Keratinocyte (primary cell): Measurements from ENCODE around the gene CAMK2D. TPM values are rescaled to one million over a fixed set of nuclear protein-coding genes. Genes with fewer than 3 reads are reported as not detected.
A peak's percentile ranks its signal among the peaks of the same experiment; 100 is the strongest.

ENCODE experiments used
- DNase-seq: peaks from one replicate; pipeline ENCODE4 v3.0.0-alpha.2; 2011; ENCODE audit warnings: low read depth, missing footprints, low spot score
- FAIRE-seq: peaks from 2 replicates; lab custom pipeline; 2011; peaks lifted over from hg19 to GRCh38; lab: Jason Lieb, UNC
- H2AFZ ChIP-seq: 2 replicates; pipeline ENCODE4 v1.6.0; 2012; ENCODE audit warnings: low read length, control low read depth, inconsistent platforms; ENCODE audit not compliant: control insufficient read depth
- H3K27ac ChIP-seq: 2 replicates; pipeline ENCODE4 v1.5.1; 2011; ENCODE audit warnings: low read length; ENCODE audit not compliant: control insufficient read depth, insufficient read depth
- H3K27me3 ChIP-seq: 3 replicates; pipeline ENCODE4 v1.6.0; 2011; ENCODE audit warnings: low read length; ENCODE audit not compliant: control insufficient read depth, insufficient read depth; ENCODE audit errors: extremely low read depth
- H3K36me3 ChIP-seq, 2 experiments: 2 replicates in 1 of 2; 3 replicates in 1 of 2; pipeline ENCODE4 v1.5.1; 2011; ENCODE audit warnings: low read length in 2 of 2, mild to moderate bottlenecking in 1 of 2; ENCODE audit not compliant: control insufficient read depth in 2 of 2, insufficient read depth in 2 of 2; ENCODE audit errors: extremely low read depth in 1 of 2
- H3K4me1 ChIP-seq: 3 replicates; pipeline ENCODE4 v1.5.1; 2011; ENCODE audit warnings: low read length; ENCODE audit not compliant: control insufficient read depth, insufficient read depth; ENCODE audit errors: extremely low read depth
- H3K4me2 ChIP-seq: 3 replicates; pipeline ENCODE4 v1.6.0; 2011; ENCODE audit warnings: low read depth, low read length; ENCODE audit not compliant: control insufficient read depth, insufficient read depth; ENCODE audit errors: extremely low read depth
- H3K4me3 ChIP-seq, 3 experiments: fragments of 200-600 bp in 1 of 3; sonication (generic) in 1 of 3; 2 replicates in 2 of 3; 3 replicates in 1 of 3; pipeline ENCODE4 v1.5.1; 2011 to 2016; ENCODE audit warnings: low read length in 3 of 3, mild to moderate bottlenecking in 3 of 3, control low read depth in 2 of 3, inconsistent platforms in 1 of 3, low read depth in 1 of 3, mixed read lengths in 1 of 3, mixed run types in 1 of 3, moderate library complexity in 1 of 3; ENCODE audit not compliant: control insufficient read depth in 2 of 3, insufficient read depth in 2 of 3; ENCODE audit errors: extremely low read depth in 1 of 3
- H3K79me2 ChIP-seq: 2 replicates; pipeline ENCODE4 v1.6.0; 2012; ENCODE audit warnings: low read length; ENCODE audit not compliant: control insufficient read depth, insufficient read depth
- H3K9ac ChIP-seq: 3 replicates; pipeline ENCODE4 v1.6.0; 2011; ENCODE audit warnings: low read length; ENCODE audit not compliant: control insufficient read depth, insufficient read depth; ENCODE audit errors: extremely low read depth
- H3K9me1 ChIP-seq: 3 replicates; pipeline ENCODE4 v1.6.0; 2011; ENCODE audit warnings: low read length; ENCODE audit not compliant: control insufficient read depth, insufficient read depth; ENCODE audit errors: extremely low read depth
- H3K9me3 ChIP-seq: 2 replicates; pipeline ENCODE4 v1.5.1; 2012; ENCODE audit warnings: low read depth, low read length; ENCODE audit not compliant: control insufficient read depth
- H4K20me1 ChIP-seq: 3 replicates; pipeline ENCODE4 v1.6.0; 2011; ENCODE audit warnings: low read length; ENCODE audit not compliant: control insufficient read depth, insufficient read depth; ENCODE audit errors: extremely low read depth
- EZH2 ChIP-seq: IDR thresholded peaks from one replicate; pipeline ENCODE4 v1.6.1; 2012; ENCODE audit warnings: inconsistent platforms, mild to moderate bottlenecking, low read length, moderate library complexity
- dilution Hi-C: fragments of 300-500 bp; cut with MboI; formaldehyde crosslinking; loops from one replicate; pipeline ENCODE4 v1.7.0; 2020; ENCODE audit warnings: low sequenced_read_pairs; ENCODE audit not compliant: extremely low pct_ligation_motif_present
- polyA plus RNA-seq, 5 experiments: library from polyadenylated mRNA; depleted of rRNA in 3 of 5; stranded (reverse) in 3 of 5; stranded (forward) in 1 of 5; unstranded in 1 of 5; fragments of >200 nt; gene quantifications; 1 replicate in 1 of 5; 2 replicates in 3 of 5; 3 replicates in 1 of 5; pipeline versions ENCODE4 v1.2.1 to v1.2.3, GENCODE V29; 2011 to 2012; ENCODE audit warnings: missing spikeins in 2 of 5, low read depth in 1 of 5, low replicate concordance in 1 of 5
- TF ChIP-seq, protein P1 (sequence below), 3 experiments: IDR thresholded peaks in 1 of 3; conservative IDR thresholded peaks in 1 of 3; optimal IDR thresholded peaks in 1 of 3; 2 replicates in 2 of 3; 3 replicates in 1 of 3; pipeline versions ENCODE3 to v1.5.1; 2011; ENCODE audit warnings: low read length in 3 of 3, mild to moderate bottlenecking in 3 of 3, moderate library complexity in 2 of 3, control low read depth in 1 of 3, inconsistent platforms in 1 of 3; ENCODE audit not compliant: insufficient read depth in 2 of 3; ENCODE audit errors: extremely low read depth in 1 of 3

CAMK2D gene
- polyA plus RNA-seq, 1 donor (not counting 4 experiments of a cell fraction or from before 2014, with no cell fraction given): 18.8 TPM

DNA sequence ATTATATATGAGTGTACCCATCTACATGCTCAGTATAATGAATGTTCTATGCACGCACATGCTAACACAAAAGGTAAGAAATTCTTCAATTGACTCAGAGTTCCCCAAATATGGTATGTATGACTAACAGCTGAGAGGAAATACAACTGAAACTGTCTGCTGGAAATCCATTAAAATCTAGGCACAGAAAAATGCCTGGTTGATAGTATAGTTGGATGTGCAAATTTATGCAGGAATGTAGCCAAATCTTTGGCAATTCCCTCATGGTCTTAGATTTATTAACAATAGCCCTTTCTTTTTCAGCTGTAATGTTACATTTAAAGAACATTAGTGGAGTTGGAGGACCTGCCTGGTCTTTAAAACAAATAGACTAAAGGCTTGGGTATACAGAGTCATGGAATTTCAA, 5.5 kb downstream of the CAMK2D start:
- Histone ChIP-seq H3K79me2 (peaks cover 28% of the 10 kb centered on the region), H2AFZ (no peak overlapping the region), H3K9ac (no peak overlapping the region), H3K36me3 (no peaks in the 10 kb centered on the region), H3K4me2 (peak overlapping the region; percentile 9), H3K27me3 (no peaks in the 10 kb centered on the region), H3K9me1 (no peaks in the 10 kb centered on the region), H3K4me1 (peaks cover 20% of the 10 kb centered on the region), H3K4me3 (no peak overlapping the region), H3K9me3 (no peaks in the 10 kb centered on the region), H4K20me1 (no peaks in the 10 kb centered on the region), H3K27ac (no peak overlapping the region)
- dilution Hi-C loops: no loop called here
- DNase-seq (no peak), FAIRE-seq (peak; percentile 86)
- TF ChIP-seq, protein P1, sequence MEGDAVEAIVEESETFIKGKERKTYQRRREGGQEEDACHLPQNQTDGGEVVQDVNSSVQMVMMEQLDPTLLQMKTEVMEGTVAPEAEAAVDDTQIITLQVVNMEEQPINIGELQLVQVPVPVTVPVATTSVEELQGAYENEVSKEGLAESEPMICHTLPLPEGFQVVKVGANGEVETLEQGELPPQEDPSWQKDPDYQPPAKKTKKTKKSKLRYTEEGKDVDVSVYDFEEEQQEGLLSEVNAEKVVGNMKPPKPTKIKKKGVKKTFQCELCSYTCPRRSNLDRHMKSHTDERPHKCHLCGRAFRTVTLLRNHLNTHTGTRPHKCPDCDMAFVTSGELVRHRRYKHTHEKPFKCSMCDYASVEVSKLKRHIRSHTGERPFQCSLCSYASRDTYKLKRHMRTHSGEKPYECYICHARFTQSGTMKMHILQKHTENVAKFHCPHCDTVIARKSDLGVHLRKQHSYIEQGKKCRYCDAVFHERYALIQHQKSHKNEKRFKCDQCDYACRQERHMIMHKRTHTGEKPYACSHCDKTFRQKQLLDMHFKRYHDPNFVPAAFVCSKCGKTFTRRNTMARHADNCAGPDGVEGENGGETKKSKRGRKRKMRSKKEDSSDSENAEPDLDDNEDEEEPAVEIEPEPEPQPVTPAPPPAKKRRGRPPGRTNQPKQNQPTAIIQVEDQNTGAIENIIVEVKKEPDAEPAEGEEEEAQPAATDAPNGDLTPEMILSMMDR (optimal IDR thresholded peaks at IDR 0.05 in 1 of 3, IDR thresholded peaks at IDR 0.05 in 1 of 3, conservative IDR thresholded peaks at IDR 0.05 in 1 of 3; ENCODE audit: extremely low read depth in 1 of 3, insufficient read depth in 2 of 3, low read length in 3 of 3): no peak
- TF ChIP-seq EZH2: no peak

DNA sequence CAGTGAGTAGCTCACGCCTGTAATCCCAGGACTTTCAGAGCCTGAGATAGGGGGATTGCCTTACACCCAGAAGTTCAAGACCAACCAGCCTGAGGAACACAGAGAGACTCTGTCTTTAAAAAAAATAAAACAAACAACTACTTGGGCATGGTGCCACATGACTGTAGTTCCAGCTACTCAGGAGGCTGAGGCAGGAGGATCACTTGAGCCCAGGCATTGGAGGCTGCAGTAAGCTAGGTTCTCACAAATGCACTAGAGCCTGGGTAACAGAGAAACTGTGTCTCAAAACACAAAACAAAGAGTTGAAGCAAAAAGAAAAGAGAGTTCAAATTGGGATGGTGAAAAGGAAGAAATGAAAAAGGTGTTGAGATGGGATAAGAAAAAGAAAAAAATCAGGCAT, 10.8 kb downstream of the CAMK2D start:
- Histone ChIP-seq H3K9me3 (no peaks in the 10 kb centered on the region), H4K20me1 (no peaks in the 10 kb centered on the region), H2AFZ (no peak overlapping the region), H3K4me2 (no peak overlapping the region), H3K27ac (no peak overlapping the region), H3K9me1 (no peaks in the 10 kb centered on the region), H3K4me3 (no peak overlapping the region), H3K9ac (no peak overlapping the region), H3K79me2 (peaks cover 2% of the 10 kb centered on the region), H3K36me3 (no peaks in the 10 kb centered on the region), H3K4me1 (peaks cover 4% of the 10 kb centered on the region), H3K27me3 (no peaks in the 10 kb centered on the region)
- no peak for TF ChIP-seq EZH2
- TF ChIP-seq, protein P1 (optimal IDR thresholded peaks at IDR 0.05 in 1 of 3, IDR thresholded peaks at IDR 0.05 in 1 of 3, conservative IDR thresholded peaks at IDR 0.05 in 1 of 3; ENCODE audit: extremely low read depth in 1 of 3, insufficient read depth in 2 of 3, low read length in 3 of 3): no peak
- no peak for DNase-seq
- dilution Hi-C loops: no loop called here
- no peak for FAIRE-seq
